HepG2 (cell line): Measurements from ENCODE around the gene RRP36. TPM values are rescaled to one million over a fixed set of nuclear protein-coding genes. Genes with fewer than 3 reads are reported as not detected.
A peak's percentile ranks its signal among the peaks of the same experiment; 100 is the strongest.

Experiments
- ATRX ChIP-seq: sonication (generic); formaldehyde crosslinking; IDR thresholded peaks from 2 replicates; pipeline ENCODE4 v1.4.0; 2020; ENCODE audit warnings: missing genetic modification reagents, borderline replicate concordance
- CBX1 ChIP-seq: IDR thresholded peaks from one replicate; pipeline ENCODE4 v1.6.1; 2016; ENCODE audit warnings: antibody characterized with exemption, low read depth
- EP300 ChIP-seq, 3 experiments: sonication (generic) in 1 of 3; formaldehyde crosslinking in 1 of 3; IDR thresholded peaks; 2 replicates each; pipeline versions ENCODE4 v1.5.1 to v1.6.1; 2011 to 2020; ENCODE audit warnings: low read depth in 2 of 3, low read length in 2 of 3, borderline replicate concordance in 1 of 3, improper control_type of control experiment in 1 of 3, mild to moderate bottlenecking in 1 of 3, missing genetic modification reagents in 1 of 3, moderate library complexity in 1 of 3
- HNRNPK ChIP-seq: fragments of 200-400 bp; formaldehyde crosslinking; IDR thresholded peaks from 2 replicates; pipeline ENCODE4 v1.6.1; 2018; ENCODE audit warnings: low read length, low read depth, moderate library complexity, mild to moderate bottlenecking; ENCODE audit not compliant: poor library complexity, severe bottlenecking
- NR3C1 ChIP-seq: sonication (generic); formaldehyde crosslinking; IDR thresholded peaks from 2 replicates; pipeline ENCODE4 v1.4.0; 2020; ENCODE audit warnings: missing genetic modification reagents
- ZFP37 ChIP-seq: sonication (generic); formaldehyde crosslinking; IDR thresholded peaks from 2 replicates; pipeline ENCODE4 v1.4.0; 2020; ENCODE audit warnings: missing genetic modification reagents, borderline replicate concordance
- ZKSCAN8 ChIP-seq: IDR thresholded peaks from 2 replicates; pipeline ENCODE4 v1.6.1; 2016; ENCODE audit warnings: borderline replicate concordance, missing genetic modification reagents, missing compliant biosample characterization
- ZNF10 ChIP-seq: sonication (generic); formaldehyde crosslinking; IDR thresholded peaks from 2 replicates; pipeline ENCODE4 v1.4.0; 2020; ENCODE audit warnings: mild to moderate bottlenecking, low read depth, missing genetic modification reagents, borderline replicate concordance
- ZNF101 ChIP-seq: sonication (generic); formaldehyde crosslinking; IDR thresholded peaks from 2 replicates; pipeline ENCODE4 v1.4.0; 2020; ENCODE audit warnings: mild to moderate bottlenecking, low read depth, missing genetic modification reagents, borderline replicate concordance
- ZNF234 ChIP-seq: sonication (generic); formaldehyde crosslinking; conservative IDR thresholded peaks from 2 replicates; pipeline ENCODE4 v1.5.1; 2020; ENCODE audit warnings: mild to moderate bottlenecking, missing genetic modification reagents
- ZNF382 ChIP-seq: sonication (generic); formaldehyde crosslinking; IDR thresholded peaks from 2 replicates; pipeline ENCODE4 v1.5.0; 2020; ENCODE audit warnings: missing genetic modification reagents, mild to moderate bottlenecking, borderline replicate concordance
- polyA plus RNA-seq, 8 experiments: library from polyadenylated mRNA; depleted of rRNA in 3 of 8; stranded (reverse) in 7 of 8; unstranded in 1 of 8; fragments of >200 nt; fragmentation: Illumina TruSeq in 4 of 8; extraction: Trizol in 4 of 8; gene quantifications; 2 replicates each; pipeline versions ENCODE4 v1.2.1 to v1.2.3, GENCODE V29; 2011 to 2016; ENCODE audit warnings: low read depth in 4 of 8, missing spikeins in 1 of 8, mixed read lengths in 1 of 8; ENCODE audit not compliant: insufficient read depth in 1 of 8
- total RNA-seq, 5 experiments: library from RNA; depleted of rRNA; stranded (reverse); fragments of >200 nt; fragmentation: Illumina TruSeq; extraction: Trizol; gene quantifications; 2 replicates each; pipeline ENCODE4 v1.2.3, GENCODE V29; 2016; ENCODE audit warnings: low read depth in 1 of 5
- TF ChIP-seq, protein P1 (sequence below): sonication (generic); formaldehyde crosslinking; IDR thresholded peaks from 2 replicates; pipeline ENCODE4 v1.4.0; 2020; ENCODE audit warnings: missing genetic modification reagents, borderline replicate concordance
- TF ChIP-seq, protein P2 (sequence below): sonication (generic); formaldehyde crosslinking; IDR thresholded peaks from 2 replicates; pipeline ENCODE4 v1.9.0; 2022; ENCODE audit warnings: missing genetic modification reagents, mild to moderate bottlenecking, borderline replicate concordance
- TF ChIP-seq, protein P3 (sequence below): IDR thresholded peaks from 2 replicates; pipeline ENCODE4 v1.6.1; 2012; ENCODE audit warnings: low read depth, low read length, improper control_type of control experiment
- TF ChIP-seq, protein P4 (sequence below): sonication (generic); formaldehyde crosslinking; IDR thresholded peaks from 2 replicates; pipeline ENCODE4; 2020; ENCODE audit warnings: missing genetic modification reagents, mild to moderate bottlenecking, borderline replicate concordance

The RRP36 gene
- total and polyA plus RNA-seq, 2 of the 13 experiments (the other 11 are each of a cell fraction or from before 2014, with no cell fraction given), result 29.5 to 144 TPM

DNA sequence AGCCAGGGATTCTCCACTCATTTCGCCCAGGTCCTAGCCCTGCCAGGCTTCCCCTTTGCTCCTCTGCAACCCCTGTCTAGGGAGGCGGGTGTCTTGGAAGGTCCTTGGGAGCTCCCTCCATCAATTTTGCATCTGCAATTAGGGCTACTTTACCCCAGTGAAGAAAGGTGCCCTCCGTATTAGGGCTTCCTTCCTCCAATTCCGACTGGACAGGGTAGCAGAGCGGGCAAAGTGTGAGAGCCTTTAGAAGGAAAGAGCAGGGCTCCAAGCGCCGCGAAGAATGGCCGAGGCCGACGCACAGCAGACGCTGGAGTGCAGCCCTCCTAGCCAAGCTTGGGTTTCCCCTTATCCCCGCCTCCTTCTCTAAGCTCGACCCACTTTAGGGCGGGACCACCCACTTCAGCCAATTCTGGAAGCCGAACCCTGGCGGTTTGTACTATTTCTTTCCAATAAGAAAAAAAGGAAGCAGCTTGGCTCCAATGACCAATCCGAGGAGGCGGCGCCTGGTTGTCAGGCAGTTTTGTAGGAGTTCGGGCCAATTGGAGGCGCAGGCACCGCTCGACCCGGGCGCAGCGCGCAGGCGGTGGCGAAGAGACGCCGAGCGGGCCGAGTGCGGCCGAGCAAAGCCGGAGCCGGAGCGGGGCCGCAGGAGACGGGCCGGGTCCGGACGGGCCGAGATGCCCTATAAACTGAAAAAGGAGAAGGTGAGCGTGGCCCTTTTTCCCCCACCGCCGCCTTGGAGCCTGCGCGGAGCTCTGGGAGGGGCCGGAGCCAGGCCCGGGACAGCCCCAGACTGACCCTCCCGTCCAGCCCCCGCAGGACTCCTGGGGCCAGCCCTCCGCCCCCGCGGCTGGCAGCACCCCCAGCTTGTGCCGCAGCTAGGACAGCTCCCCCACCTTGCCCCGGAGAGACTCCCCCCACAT lies 37.2 kb upstream of the RRP36 start, which contains the start of gene PPP2R5D (continued):
- TF ChIP-seq, protein P1, sequence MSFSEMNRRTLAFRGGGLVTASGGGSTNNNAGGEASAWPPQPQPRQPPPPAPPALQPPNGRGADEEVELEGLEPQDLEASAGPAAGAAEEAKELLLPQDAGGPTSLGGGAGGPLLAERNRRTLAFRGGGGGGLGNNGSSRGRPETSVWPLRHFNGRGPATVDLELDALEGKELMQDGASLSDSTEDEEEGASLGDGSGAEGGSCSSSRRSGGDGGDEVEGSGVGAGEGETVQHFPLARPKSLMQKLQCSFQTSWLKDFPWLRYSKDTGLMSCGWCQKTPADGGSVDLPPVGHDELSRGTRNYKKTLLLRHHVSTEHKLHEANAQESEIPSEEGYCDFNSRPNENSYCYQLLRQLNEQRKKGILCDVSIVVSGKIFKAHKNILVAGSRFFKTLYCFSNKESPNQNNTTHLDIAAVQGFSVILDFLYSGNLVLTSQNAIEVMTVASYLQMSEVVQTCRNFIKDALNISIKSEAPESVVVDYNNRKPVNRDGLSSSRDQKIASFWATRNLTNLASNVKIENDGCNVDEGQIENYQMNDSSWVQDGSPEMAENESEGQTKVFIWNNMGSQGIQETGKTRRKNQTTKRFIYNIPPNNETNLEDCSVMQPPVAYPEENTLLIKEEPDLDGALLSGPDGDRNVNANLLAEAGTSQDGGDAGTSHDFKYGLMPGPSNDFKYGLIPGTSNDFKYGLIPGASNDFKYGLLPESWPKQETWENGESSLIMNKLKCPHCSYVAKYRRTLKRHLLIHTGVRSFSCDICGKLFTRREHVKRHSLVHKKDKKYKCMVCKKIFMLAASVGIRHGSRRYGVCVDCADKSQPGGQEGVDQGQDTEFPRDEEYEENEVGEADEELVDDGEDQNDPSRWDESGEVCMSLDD (CRISPR knock-in tag), result no peak
- TF ChIP-seq, protein P2, sequence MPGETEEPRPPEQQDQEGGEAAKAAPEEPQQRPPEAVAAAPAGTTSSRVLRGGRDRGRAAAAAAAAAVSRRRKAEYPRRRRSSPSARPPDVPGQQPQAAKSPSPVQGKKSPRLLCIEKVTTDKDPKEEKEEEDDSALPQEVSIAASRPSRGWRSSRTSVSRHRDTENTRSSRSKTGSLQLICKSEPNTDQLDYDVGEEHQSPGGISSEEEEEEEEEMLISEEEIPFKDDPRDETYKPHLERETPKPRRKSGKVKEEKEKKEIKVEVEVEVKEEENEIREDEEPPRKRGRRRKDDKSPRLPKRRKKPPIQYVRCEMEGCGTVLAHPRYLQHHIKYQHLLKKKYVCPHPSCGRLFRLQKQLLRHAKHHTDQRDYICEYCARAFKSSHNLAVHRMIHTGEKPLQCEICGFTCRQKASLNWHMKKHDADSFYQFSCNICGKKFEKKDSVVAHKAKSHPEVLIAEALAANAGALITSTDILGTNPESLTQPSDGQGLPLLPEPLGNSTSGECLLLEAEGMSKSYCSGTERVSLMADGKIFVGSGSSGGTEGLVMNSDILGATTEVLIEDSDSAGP (CRISPR knock-in tag), result peak; percentile 82
- TF ChIP-seq CBX1 (no peak), HNRNPK (peak; percentile 84), ZNF10 (no peak), ZNF382 (CRISPR knock-in tag) (no peak), ZKSCAN8 (0 out of 2 replicates have a peak, but pooled peaks have one; percentile 13), ZNF234 (CRISPR knock-in tag) (0 out of 2 replicates have a peak, but pooled peaks have one; percentile 51), ATRX (CRISPR knock-in tag) (no peak), EP300 (IDR thresholded peaks at IDR 0.05; ENCODE audit: low read depth in 2 of 2, low read length in 2 of 2) (no peak), EP300 (CRISPR knock-in tag; IDR thresholded peaks at IDR 0.05; ENCODE audit: borderline replicate concordance) (no peak), NR3C1 (CRISPR knock-in tag) (no peak), ZNF101 (no peak), ZFP37 (no peak)
- TF ChIP-seq, protein P3, sequence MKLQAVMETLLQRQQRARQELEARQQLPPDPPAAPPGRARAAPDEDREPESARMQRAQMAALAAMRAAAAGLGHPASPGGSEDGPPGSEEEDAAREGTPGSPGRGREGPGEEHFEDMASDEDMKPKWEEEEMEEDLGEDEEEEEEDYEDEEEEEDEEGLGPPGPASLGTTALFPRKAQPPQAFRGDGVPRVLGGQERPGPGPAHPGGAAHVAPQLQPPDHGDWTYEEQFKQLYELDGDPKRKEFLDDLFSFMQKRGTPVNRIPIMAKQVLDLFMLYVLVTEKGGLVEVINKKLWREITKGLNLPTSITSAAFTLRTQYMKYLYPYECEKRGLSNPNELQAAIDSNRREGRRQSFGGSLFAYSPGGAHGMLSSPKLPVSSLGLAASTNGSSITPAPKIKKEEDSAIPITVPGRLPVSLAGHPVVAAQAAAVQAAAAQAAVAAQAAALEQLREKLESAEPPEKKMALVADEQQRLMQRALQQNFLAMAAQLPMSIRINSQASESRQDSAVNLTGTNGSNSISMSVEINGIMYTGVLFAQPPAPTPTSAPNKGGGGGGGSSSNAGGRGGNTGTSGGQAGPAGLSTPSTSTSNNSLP, result no peak
- TF ChIP-seq, protein P4, sequence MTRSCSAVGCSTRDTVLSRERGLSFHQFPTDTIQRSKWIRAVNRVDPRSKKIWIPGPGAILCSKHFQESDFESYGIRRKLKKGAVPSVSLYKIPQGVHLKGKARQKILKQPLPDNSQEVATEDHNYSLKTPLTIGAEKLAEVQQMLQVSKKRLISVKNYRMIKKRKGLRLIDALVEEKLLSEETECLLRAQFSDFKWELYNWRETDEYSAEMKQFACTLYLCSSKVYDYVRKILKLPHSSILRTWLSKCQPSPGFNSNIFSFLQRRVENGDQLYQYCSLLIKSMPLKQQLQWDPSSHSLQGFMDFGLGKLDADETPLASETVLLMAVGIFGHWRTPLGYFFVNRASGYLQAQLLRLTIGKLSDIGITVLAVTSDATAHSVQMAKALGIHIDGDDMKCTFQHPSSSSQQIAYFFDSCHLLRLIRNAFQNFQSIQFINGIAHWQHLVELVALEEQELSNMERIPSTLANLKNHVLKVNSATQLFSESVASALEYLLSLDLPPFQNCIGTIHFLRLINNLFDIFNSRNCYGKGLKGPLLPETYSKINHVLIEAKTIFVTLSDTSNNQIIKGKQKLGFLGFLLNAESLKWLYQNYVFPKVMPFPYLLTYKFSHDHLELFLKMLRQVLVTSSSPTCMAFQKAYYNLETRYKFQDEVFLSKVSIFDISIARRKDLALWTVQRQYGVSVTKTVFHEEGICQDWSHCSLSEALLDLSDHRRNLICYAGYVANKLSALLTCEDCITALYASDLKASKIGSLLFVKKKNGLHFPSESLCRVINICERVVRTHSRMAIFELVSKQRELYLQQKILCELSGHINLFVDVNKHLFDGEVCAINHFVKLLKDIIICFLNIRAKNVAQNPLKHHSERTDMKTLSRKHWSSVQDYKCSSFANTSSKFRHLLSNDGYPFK (CRISPR knock-in tag), result peak; percentile 41
